ENCODE data around the gene ANXA3.

The ANXA3 gene

GRCh38 chr4:78610546-78611214 is 59.1 kb downstream of the ANXA3 start:
- no peak for DNase-seq (ENCODE audit: low read depth in 4 of 4, low spot score in 1 of 4)

GRCh38 chr4:78611215-78611558 is 59.6 kb downstream of the ANXA3 start:
- no peak for DNase-seq (ENCODE audit: low read depth in 4 of 4, low spot score in 1 of 4)

GRCh38 chr4:78612398-78613178 is 61.0 kb downstream of the ANXA3 start:
- DNase-seq (ENCODE audit: low read depth in 4 of 4, low spot score in 1 of 4), result no peak

GRCh38 chr4:78613522-78614321 is 62.2 kb downstream of the ANXA3 start:
- no peak for DNase-seq (ENCODE audit: low read depth in 4 of 4, low spot score in 1 of 4)

- no peak for DNase-seq (ENCODE audit: low read depth in 4 of 4, low spot score in 1 of 4)
Measured at GRCh38 chr4:78616046-78616498, 64.5 kb downstream of the ANXA3 start.

GRCh38 chr4:78618436-78618835 is 66.9 kb downstream of the ANXA3 start:
- no peak for DNase-seq (ENCODE audit: low read depth in 4 of 4, low spot score in 1 of 4)

GRCh38 chr4:78621395-78621794 is 69.8 kb downstream of the ANXA3 start:
- DNase-seq (ENCODE audit: low read depth in 4 of 4, low spot score in 1 of 4), result no peak

- no peak for DNase-seq (ENCODE audit: low read depth in 4 of 4, low spot score in 1 of 4)
Measured at GRCh38 chr4:78622253-78622979, 70.8 kb downstream of the ANXA3 start.

GRCh38 chr4:78624048-78624447 is 72.5 kb downstream of the ANXA3 start:
- no peak for DNase-seq (ENCODE audit: low read depth in 4 of 4, low spot score in 1 of 4)

GRCh38 chr4:78625073-78625472 is 73.5 kb downstream of the ANXA3 start:
- no peak for DNase-seq (ENCODE audit: low read depth in 4 of 4, low spot score in 1 of 4)

- DNase-seq (ENCODE audit: low read depth in 4 of 4, low spot score in 1 of 4), result no peak
Measured at GRCh38 chr4:78627046-78627965, 75.7 kb downstream of the ANXA3 start.

GRCh38 chr4:78627966-78628678 is 76.6 kb downstream of the ANXA3 start:
- no peak for DNase-seq (ENCODE audit: low read depth in 4 of 4, low spot score in 1 of 4)

- DNase-seq (ENCODE audit: low read depth in 4 of 4, low spot score in 1 of 4), result no peak
Measured at GRCh38 chr4:78629991-78630541, 78.5 kb downstream of the ANXA3 start.

- no peak for DNase-seq (ENCODE audit: low read depth in 4 of 4, low spot score in 1 of 4)
Measured at GRCh38 chr4:78630615-78631014, 79.0 kb downstream of the ANXA3 start.

- no peak for DNase-seq (ENCODE audit: low read depth in 4 of 4, low spot score in 1 of 4)
Measured at GRCh38 chr4:78634011-78634664, 82.6 kb downstream of the ANXA3 start.

- no peak for DNase-seq (ENCODE audit: low read depth in 4 of 4, low spot score in 1 of 4)
Measured at GRCh38 chr4:78638337-78639172, 87.0 kb downstream of the ANXA3 start.

- no peak for DNase-seq (ENCODE audit: low read depth in 4 of 4, low spot score in 1 of 4)
Measured at GRCh38 chr4:78640714-78641113, 89.1 kb downstream of the ANXA3 start.

GRCh38 chr4:78642934-78643333 is 91.4 kb downstream of the ANXA3 start:
- DNase-seq (ENCODE audit: low read depth in 4 of 4, low spot score in 1 of 4), result no peak
